HCT116 (cell line): ENCODE data around the gene ALOX12B.

Experiments used
- ATF3 ChIP-seq: IDR thresholded peaks from 2 replicates; pipeline ENCODE4 v1.6.1; 2012
- CBX3 ChIP-seq: IDR thresholded peaks from 2 replicates; pipeline ENCODE4 v1.6.1; 2012; ENCODE audit warnings: low read depth
- CTCF ChIP-seq, 3 experiments: fragments of 200-600 bp in 1 of 3; sonication (generic) in 1 of 3; IDR thresholded peaks in 2 of 3; conservative IDR thresholded peaks in 1 of 3; 2 replicates each; pipeline ENCODE4 v1.5.1; 2012 to 2017; ENCODE audit warnings: low read depth in 2 of 3, low read length in 2 of 3, antibody characterized with exemption in 1 of 3, borderline replicate concordance in 1 of 3, control low read depth in 1 of 3, mild to moderate bottlenecking in 1 of 3, mixed read lengths in 1 of 3, mixed run types in 1 of 3, moderate library complexity in 1 of 3; ENCODE audit not compliant: insufficient read depth in 1 of 3
- EGR1 ChIP-seq: IDR thresholded peaks from 2 replicates; pipeline ENCODE4 v1.6.1; 2012; ENCODE audit warnings: low read depth
- ELF1 ChIP-seq: IDR thresholded peaks from 2 replicates; pipeline ENCODE4 v1.6.1; 2012; ENCODE audit warnings: low read depth, borderline replicate concordance
- EZH2 ChIP-seq: fragments of 200-600 bp; sonication (generic); IDR thresholded peaks from 2 replicates; pipeline ENCODE4 v1.6.1; 2017; ENCODE audit warnings: antibody characterized with exemption, mixed run types
- EZH2phosphoT487 ChIP-seq: fragments of 200-600 bp; IDR thresholded peaks from 2 replicates; pipeline ENCODE4 v1.6.1; 2018; ENCODE audit warnings: antibody characterized with exemption, borderline replicate concordance
- FOSL1 ChIP-seq: IDR thresholded peaks from 2 replicates; pipeline ENCODE4 v1.6.1; 2012; ENCODE audit warnings: low read depth
- POLR2A ChIP-seq: IDR thresholded peaks from 2 replicates; pipeline ENCODE4 v1.7.0; 2011; ENCODE audit warnings: borderline replicate concordance; ENCODE audit not compliant: insufficient read depth, insufficient read length; ENCODE audit errors: extremely low read depth
- POLR2AphosphoS5 ChIP-seq: IDR thresholded peaks from 2 replicates; pipeline ENCODE4 v1.6.1; 2011; ENCODE audit warnings: mild to moderate bottlenecking, low read depth, low read length, moderate library complexity
- RAD21 ChIP-seq: IDR thresholded peaks from 2 replicates; pipeline ENCODE4 v1.6.1; 2012; ENCODE audit warnings: low read depth, mild to moderate bottlenecking
- SRF ChIP-seq: IDR thresholded peaks from 2 replicates; pipeline ENCODE4 v1.6.1; 2012; ENCODE audit warnings: low read depth
- YY1 ChIP-seq: IDR thresholded peaks from 2 replicates; pipeline ENCODE4 v1.6.1; 2011; ENCODE audit warnings: low read length, low read depth, moderate library complexity, mild to moderate bottlenecking; ENCODE audit not compliant: insufficient replicate concordance; ENCODE audit errors: extremely low read depth

GRCh38 chr17:8057691-8058114 is 29.8 kb downstream of the ALOX12B start:
- TF ChIP-seq CTCF (IDR thresholded peaks at IDR 0.05 in 2 of 3, conservative IDR thresholded peaks at IDR 0.05 in 1 of 3; ENCODE audit: borderline replicate concordance in 1 of 3, insufficient read depth in 1 of 3, low read depth in 2 of 3, low read length in 2 of 3) (peak; percentile 65 to 89 (median 77)), SRF (no peak), YY1 (no peak), RAD21 (peak; percentile 93), EZH2 (no peak), ELF1 (no peak), FOSL1 (no peak), EZH2phosphoT487 (no peak), POLR2A (no peak), EGR1 (no peak), POLR2AphosphoS5 (no peak), ATF3 (no peak), CBX3 (peak; percentile 47; the same call in 1 of the 2 replicates)
